Epithelial cell of proximal tubule (primary cell): Measurements from ENCODE around the gene NATD1. TPM values are rescaled to one million over a fixed set of nuclear protein-coding genes. Genes with fewer than 3 reads are reported as not detected.

Experiments
- DNase-seq: peaks from one replicate; pipeline ENCODE4 v3.0.0-alpha.2; 2011; ENCODE audit warnings: low read depth
- H3K4me3 ChIP-seq: 2 replicates; pipeline ENCODE4 v1.5.1; 2011; ENCODE audit warnings: low read depth, mild to moderate bottlenecking, low read length
- CTCF ChIP-seq: conservative IDR thresholded peaks from 2 replicates; pipeline ENCODE4 v1.5.1; 2012; ENCODE audit warnings: low read depth, mild to moderate bottlenecking, low read length
- total RNA-seq: library from RNA; depleted of rRNA; stranded (reverse); fragments of >200 nt; gene quantifications from 2 replicates; pipeline ENCODE4 v1.2.3, GENCODE V29; 2015

NATD1 gene
- total RNA-seq, 1 donor from 2014 or later = 6.4 TPM

- no peak overlapping the region for H3K4me3 ChIP-seq
- no peak for DNase-seq
- TF ChIP-seq CTCF = no peak
Observed at GRCh38 chr17:21294321-21295035, 41.3 kb upstream of the NATD1 start.

- TF ChIP-seq CTCF = no peak
Observed at GRCh38 chr17:21293831-21294210, 40.6 kb upstream of the NATD1 start.

GRCh38 chr17:21292867-21293830 is 39.9 kb upstream of the NATD1 start:
- no peak for TF ChIP-seq CTCF
- no peak for DNase-seq

More at GRCh38 chr17:21293831-21294210, 40.6 kb upstream of the NATD1 start:
- H3K4me3 ChIP-seq = no peak overlapping the region
- DNase-seq = no peak

GRCh38 chr17:21291862-21292261 is 38.7 kb upstream of the NATD1 start:
- TF ChIP-seq CTCF = no peak
- no peak for DNase-seq

More at GRCh38 chr17:21292867-21293830, 39.9 kb upstream of the NATD1 start:
- H3K4me3 ChIP-seq = no peak overlapping the region

GRCh38 chr17:21291357-21291756 is 38.1 kb upstream of the NATD1 start:
- DNase-seq = no peak
- TF ChIP-seq CTCF = no peak
- H3K4me3 ChIP-seq = no peak overlapping the region

More at GRCh38 chr17:21291862-21292261, 38.7 kb upstream of the NATD1 start:
- H3K4me3 ChIP-seq = no peak overlapping the region

GRCh38 chr17:21289902-21290571 is 36.8 kb upstream of the NATD1 start:
- no peak for DNase-seq
- H3K4me3 ChIP-seq = no peak overlapping the region
- TF ChIP-seq CTCF = peak; percentile 29
